ENCODE measurements around the gene RPL13.

Gene RPL13

GRCh38 chr16:89555265-89555664 is 5.2 kb upstream of the RPL13 start:
- Mint-ChIP-seq H3K9me3 (no peaks in the 10 kb centered on the region), H3K4me1 (peaks cover 23% of the 10 kb centered on the region), H3K27ac (no peak overlapping the region), H3K27me3 (ENCODE audit: low read depth, poor library complexity) (no peaks in the 10 kb centered on the region), H3K4me3 (no peak overlapping the region), H3K36me3 (ENCODE audit: low read depth) (peaks cover 46% of the 10 kb centered on the region)
- TF ChIP-seq CTCF (IDR thresholded peaks at IDR 0.05), result no peak
- DNase-seq, result no peak

GRCh38 chr16:89555780-89556179 is 4.7 kb upstream of the RPL13 start:
- TF ChIP-seq CTCF (IDR thresholded peaks at IDR 0.05), result no peak
- Mint-ChIP-seq H3K27ac (peak overlapping the region; percentile 74), H3K27me3 (ENCODE audit: low read depth, poor library complexity) (no peaks in the 10 kb centered on the region), H3K4me3 (no peak overlapping the region), H3K9me3 (no peaks in the 10 kb centered on the region), H3K36me3 (ENCODE audit: low read depth) (peaks cover 41% of the 10 kb centered on the region), H3K4me1 (peaks cover 23% of the 10 kb centered on the region)
- DNase-seq, result no peak

- H3K4me3 Mint-ChIP-seq, result peak overlapping the region; percentile 44
- peak; percentile 89 for DNase-seq
- peak; percentile 67 for TF ChIP-seq CTCF (IDR thresholded peaks at IDR 0.05)
- H3K9me3 Mint-ChIP-seq, result no peaks in the 10 kb centered on the region
- peaks cover 1% of the 10 kb centered on the region for H3K27me3 Mint-ChIP-seq (ENCODE audit: low read depth, poor library complexity)
- peak overlapping the region; percentile 98 for H3K27ac Mint-ChIP-seq
- H3K4me1 Mint-ChIP-seq, result peaks cover 29% of the 10 kb centered on the region
- peaks cover 42% of the 10 kb centered on the region for H3K36me3 Mint-ChIP-seq (ENCODE audit: low read depth)
Measured at GRCh38 chr16:89556750-89557689, 3.5 kb upstream of the RPL13 start.

GRCh38 chr16:89557690-89558490 is 2.6 kb upstream of the RPL13 start:
- H3K4me3 Mint-ChIP-seq, result peak overlapping the region; percentile 44
- no peak for DNase-seq
- H3K4me1 Mint-ChIP-seq, result peaks cover 38% of the 10 kb centered on the region
- peaks cover 5% of the 10 kb centered on the region for H3K27me3 Mint-ChIP-seq (ENCODE audit: low read depth, poor library complexity)
- H3K36me3 Mint-ChIP-seq (ENCODE audit: low read depth), result peaks cover 42% of the 10 kb centered on the region
- no peak for TF ChIP-seq CTCF (IDR thresholded peaks at IDR 0.05)
- H3K27ac Mint-ChIP-seq, result peak overlapping the region; percentile 98
- H3K9me3 Mint-ChIP-seq, result no peaks in the 10 kb centered on the region

- H3K9me3 Mint-ChIP-seq, result no peaks in the 10 kb centered on the region
- DNase-seq, result peak; percentile 51
- peak overlapping the region; percentile 96 for H3K27ac Mint-ChIP-seq
- peaks cover 38% of the 10 kb centered on the region for H3K36me3 Mint-ChIP-seq (ENCODE audit: low read depth)
- peak overlapping the region; percentile 87 for H3K4me3 Mint-ChIP-seq
- no peak for TF ChIP-seq CTCF (IDR thresholded peaks at IDR 0.05)
- peaks cover 63% of the 10 kb centered on the region for H3K4me1 Mint-ChIP-seq
- H3K27me3 Mint-ChIP-seq (ENCODE audit: low read depth, poor library complexity), result peaks cover 5% of the 10 kb centered on the region
Measured at GRCh38 chr16:89561142-89561883, 831 bp downstream of the RPL13 start.

All from nephron progenitor cell (in vitro differentiated cells).